Smooth muscle cell (in vitro differentiated cells): Measurements from ENCODE around the gene CDH12. TPM values are rescaled to one million over a fixed set of nuclear protein-coding genes. Genes with fewer than 3 reads are reported as not detected.

Source experiments
- DNase-seq: peaks from one replicate; lab custom pipeline; 2025; ENCODE audit not compliant: unreplicated experiment; lab: John Stamatoyannopoulos, UW
- H2AFZ ChIP-seq: fragments of 200-600 bp; sonication (generic); 2 replicates; pipeline ENCODE4 v1.6.0; 2016; ENCODE audit warnings: antibody characterized with exemption, low read depth, mild to moderate bottlenecking
- H3F3A ChIP-seq: fragments of 200-600 bp; sonication (generic); 2 replicates; pipeline ENCODE4 v1.6.0; 2017; ENCODE audit warnings: antibody characterized with exemption, low read depth
- H3K27ac ChIP-seq: fragments of 200-600 bp; sonication (generic); 2 replicates; pipeline ENCODE4 v1.5.1; 2016; ENCODE audit warnings: low read depth, mild to moderate bottlenecking
- H3K27me3 ChIP-seq: fragments of 200-600 bp; sonication (generic); 2 replicates; pipeline ENCODE4 v1.6.1; 2016; ENCODE audit warnings: low read depth, mild to moderate bottlenecking
- H3K36me3 ChIP-seq: fragments of 200-600 bp; sonication (generic); 2 replicates; pipeline ENCODE4 v1.5.1; 2016; ENCODE audit warnings: low read depth
- H3K4me1 ChIP-seq: fragments of 200-600 bp; sonication (generic); 2 replicates; pipeline ENCODE4 v1.5.1; 2016; ENCODE audit warnings: low read depth
- H3K4me2 ChIP-seq: fragments of 200-600 bp; sonication (generic); 2 replicates; pipeline ENCODE4 v1.6.0; 2016; ENCODE audit warnings: mild to moderate bottlenecking
- H3K4me3 ChIP-seq: fragments of 200-600 bp; sonication (generic); 2 replicates; pipeline ENCODE4 v1.5.1; 2016; ENCODE audit warnings: mild to moderate bottlenecking
- H3K79me2 ChIP-seq: fragments of 200-600 bp; sonication (generic); 2 replicates; pipeline ENCODE4 v1.6.0; 2016; ENCODE audit warnings: low read depth, mild to moderate bottlenecking
- H3K9ac ChIP-seq: fragments of 200-600 bp; sonication (generic); 2 replicates; pipeline ENCODE4 v1.6.0; 2016; ENCODE audit warnings: low read depth
- H3K9me3 ChIP-seq: fragments of 200-600 bp; sonication (generic); replicated peaks from 2 replicates; pipeline ENCODE4 v1.5.1; 2016; ENCODE audit warnings: low read depth
- H4K20me1 ChIP-seq: fragments of 200-600 bp; sonication (generic); 2 replicates; pipeline ENCODE4 v1.6.0; 2016; ENCODE audit warnings: low read depth
- WGBS: methylation state at CpG from one replicate; pipeline ENCODE4 v1.1.7; 2016; ENCODE audit warnings: low lambda C conversion rate; 5-methylcytosine and 5-hydroxymethylcytosine counted together
- polyA plus RNA-seq: library from polyadenylated mRNA; unstranded; fragments of >200 nt; fragmentation: Nextera tagmentation; extraction: Ambion mirVana; gene quantifications from 2 replicates; pipeline ENCODE4 v1.2.1, GENCODE V29; 2016
- total RNA-seq: library from RNA; depleted of rRNA; stranded (reverse); fragments of >200 nt; gene quantifications from 2 replicates; pipeline ENCODE4 v1.2.3, GENCODE V29; 2014
- TF ChIP-seq, protein P1 (sequence below): fragments of 200-600 bp; sonication (generic); IDR thresholded peaks from 2 replicates; pipeline ENCODE4 v1.5.1; 2017; ENCODE audit warnings: borderline replicate concordance, mild to moderate bottlenecking, antibody characterized with exemption; ENCODE audit not compliant: insufficient read depth, poor library complexity, severe bottlenecking

CDH12 gene
- total and polyA plus RNA-seq, 2 experiments from 2014 or later = not detected

DNA sequence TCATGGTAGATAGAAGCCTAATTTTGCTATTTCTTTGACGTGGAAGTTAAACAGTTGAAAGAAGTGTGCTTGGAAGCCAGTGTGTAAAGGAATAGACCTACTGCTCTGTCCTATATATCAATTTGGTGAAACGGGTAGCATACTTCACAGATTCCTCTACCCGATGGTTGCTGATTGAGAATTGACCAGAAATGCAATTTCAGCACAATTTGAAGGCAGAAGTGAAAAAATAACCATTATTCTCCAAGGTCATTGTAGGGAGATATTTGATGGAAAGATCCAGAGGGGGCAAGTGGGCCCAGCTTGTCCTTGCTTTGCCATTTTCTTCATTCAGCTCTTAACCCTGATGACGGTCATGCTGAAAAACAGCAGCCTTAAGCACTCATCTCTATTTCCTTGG lies 15.3 kb downstream of the CDH12 start:
- H3K79me2 ChIP-seq = no peaks in the 10 kb centered on the region
- H3K36me3 ChIP-seq = no peaks in the 10 kb centered on the region
- DNase-seq = no peak
- no peak overlapping the region for H3K27ac ChIP-seq
- TF ChIP-seq, protein P1, sequence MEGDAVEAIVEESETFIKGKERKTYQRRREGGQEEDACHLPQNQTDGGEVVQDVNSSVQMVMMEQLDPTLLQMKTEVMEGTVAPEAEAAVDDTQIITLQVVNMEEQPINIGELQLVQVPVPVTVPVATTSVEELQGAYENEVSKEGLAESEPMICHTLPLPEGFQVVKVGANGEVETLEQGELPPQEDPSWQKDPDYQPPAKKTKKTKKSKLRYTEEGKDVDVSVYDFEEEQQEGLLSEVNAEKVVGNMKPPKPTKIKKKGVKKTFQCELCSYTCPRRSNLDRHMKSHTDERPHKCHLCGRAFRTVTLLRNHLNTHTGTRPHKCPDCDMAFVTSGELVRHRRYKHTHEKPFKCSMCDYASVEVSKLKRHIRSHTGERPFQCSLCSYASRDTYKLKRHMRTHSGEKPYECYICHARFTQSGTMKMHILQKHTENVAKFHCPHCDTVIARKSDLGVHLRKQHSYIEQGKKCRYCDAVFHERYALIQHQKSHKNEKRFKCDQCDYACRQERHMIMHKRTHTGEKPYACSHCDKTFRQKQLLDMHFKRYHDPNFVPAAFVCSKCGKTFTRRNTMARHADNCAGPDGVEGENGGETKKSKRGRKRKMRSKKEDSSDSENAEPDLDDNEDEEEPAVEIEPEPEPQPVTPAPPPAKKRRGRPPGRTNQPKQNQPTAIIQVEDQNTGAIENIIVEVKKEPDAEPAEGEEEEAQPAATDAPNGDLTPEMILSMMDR = no peak
- H2AFZ ChIP-seq = no peak overlapping the region
- no peaks in the 10 kb centered on the region for H3K4me1 ChIP-seq
- no peaks in the 10 kb centered on the region for H3F3A ChIP-seq
- no peaks in the 10 kb centered on the region for H3K9me3 ChIP-seq
- no peak overlapping the region for H3K9ac ChIP-seq
- no peak overlapping the region for H3K4me3 ChIP-seq
- H4K20me1 ChIP-seq = no peaks in the 10 kb centered on the region
- WGBS = 83% methylated on average over 4 of the region's 4 CpGs
- H3K27me3 ChIP-seq = peaks cover 4% of the 10 kb centered on the region
- H3K4me2 ChIP-seq = no peak overlapping the region

DNA sequence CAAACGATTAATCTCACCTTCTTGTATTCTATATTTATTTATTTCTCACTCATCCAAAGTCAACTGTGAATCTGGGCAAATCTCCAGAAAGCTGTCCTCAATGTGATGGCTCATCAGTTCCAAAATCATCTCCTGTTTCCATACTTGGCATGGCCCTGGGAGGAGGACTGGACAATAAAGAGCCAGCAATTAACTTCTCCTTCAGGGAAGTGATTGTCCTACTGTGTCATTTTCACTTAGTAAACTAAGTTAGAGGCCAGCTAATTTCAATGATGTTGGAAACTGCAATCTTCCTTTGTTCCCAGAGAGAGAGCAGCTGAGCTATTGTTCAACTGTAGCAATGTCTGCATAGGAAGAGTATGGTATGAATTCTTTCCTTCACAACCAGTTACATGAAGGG lies 17.5 kb downstream of the CDH12 start:
- WGBS = 95% methylated on average over 1 of the region's 1 CpG
- Histone ChIP-seq H3K9ac (no peak overlapping the region), H4K20me1 (no peaks in the 10 kb centered on the region)

DNA sequence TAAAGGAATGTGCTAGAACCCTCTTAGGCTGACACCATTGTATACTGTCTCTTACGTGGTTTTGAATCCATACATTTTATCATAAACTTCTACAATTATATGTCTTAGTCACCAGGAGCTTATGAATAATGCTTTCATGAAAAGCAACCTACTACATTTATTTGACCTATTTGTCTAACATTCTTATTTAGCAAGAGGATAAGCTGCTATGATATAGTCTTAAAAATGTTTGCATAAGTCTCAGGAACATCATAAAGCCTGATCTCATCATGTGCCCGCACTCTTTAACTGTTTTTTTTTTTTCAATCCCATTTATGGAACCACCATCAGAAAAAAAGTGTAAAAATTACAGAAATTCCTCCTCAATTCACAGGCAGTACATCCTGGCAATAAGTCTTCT lies 59.7 kb downstream of the CDH12 start:
- WGBS = 88% methylated on average over 2 of the region's 2 CpGs
- DNase-seq = no peak

More for the DNA sequence above, 17.5 kb downstream of the CDH12 start:
- Histone ChIP-seq H3K36me3 (no peaks in the 10 kb centered on the region), H3K4me3 (no peak overlapping the region), H3K79me2 (no peaks in the 10 kb centered on the region), H3F3A (no peaks in the 10 kb centered on the region), H3K4me2 (no peak overlapping the region), H2AFZ (no peak overlapping the region), H3K4me1 (no peaks in the 10 kb centered on the region), H3K9me3 (no peaks in the 10 kb centered on the region), H3K27ac (no peak overlapping the region), H3K27me3 (peaks cover 4% of the 10 kb centered on the region)
- TF ChIP-seq, protein P1 = no peak
- DNase-seq = no peak

DNA sequence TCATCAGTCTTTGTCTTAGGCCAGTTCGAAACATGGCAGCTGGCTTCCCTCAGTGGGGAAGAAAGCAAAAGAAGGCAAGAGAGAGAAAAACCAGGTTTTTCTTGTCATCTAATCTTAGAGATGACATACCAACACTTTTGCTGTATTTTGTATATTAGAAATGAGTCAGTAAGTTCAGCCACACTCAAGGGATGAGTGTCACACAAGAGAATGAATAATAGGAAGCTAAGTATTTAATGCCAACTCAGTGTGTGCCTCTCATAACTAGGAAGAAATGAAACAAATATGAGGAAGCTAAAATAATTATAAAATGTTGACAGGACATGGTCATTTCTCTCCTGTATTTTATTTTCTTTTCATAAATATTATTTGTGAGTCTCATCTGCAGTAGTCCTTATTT lies 65.3 kb downstream of the CDH12 start:
- Histone ChIP-seq H3K9me3 (no peaks in the 10 kb centered on the region), H3K36me3 (no peaks in the 10 kb centered on the region), H3K4me3 (no peak overlapping the region), H3K4me2 (no peak overlapping the region), H3K27me3 (no peaks in the 10 kb centered on the region), H4K20me1 (no peaks in the 10 kb centered on the region), H2AFZ (no peak overlapping the region), H3K4me1 (no peaks in the 10 kb centered on the region), H3K79me2 (no peaks in the 10 kb centered on the region), H3F3A (no peaks in the 10 kb centered on the region), H3K27ac (no peak overlapping the region), H3K9ac (no peak overlapping the region)
- TF ChIP-seq, protein P1 = no peak
- 79% methylated on average over 1 of the region's 1 CpG for WGBS
- no peak for DNase-seq

More for the DNA sequence above, 59.7 kb downstream of the CDH12 start:
- no peaks in the 10 kb centered on the region for H3K4me1 ChIP-seq
- H3F3A ChIP-seq = no peaks in the 10 kb centered on the region
- H4K20me1 ChIP-seq = no peaks in the 10 kb centered on the region
- H3K36me3 ChIP-seq = no peaks in the 10 kb centered on the region
- no peaks in the 10 kb centered on the region for H3K9me3 ChIP-seq
- no peak overlapping the region for H3K27ac ChIP-seq
- H2AFZ ChIP-seq = no peak overlapping the region
- TF ChIP-seq, protein P1 = no peak
- no peak overlapping the region for H3K4me2 ChIP-seq
- no peak overlapping the region for H3K4me3 ChIP-seq
- no peaks in the 10 kb centered on the region for H3K79me2 ChIP-seq
- no peaks in the 10 kb centered on the region for H3K27me3 ChIP-seq
- H3K9ac ChIP-seq = no peak overlapping the region
